ENCODE results near the gene SMIM35.

Gene SMIM35

DNA sequence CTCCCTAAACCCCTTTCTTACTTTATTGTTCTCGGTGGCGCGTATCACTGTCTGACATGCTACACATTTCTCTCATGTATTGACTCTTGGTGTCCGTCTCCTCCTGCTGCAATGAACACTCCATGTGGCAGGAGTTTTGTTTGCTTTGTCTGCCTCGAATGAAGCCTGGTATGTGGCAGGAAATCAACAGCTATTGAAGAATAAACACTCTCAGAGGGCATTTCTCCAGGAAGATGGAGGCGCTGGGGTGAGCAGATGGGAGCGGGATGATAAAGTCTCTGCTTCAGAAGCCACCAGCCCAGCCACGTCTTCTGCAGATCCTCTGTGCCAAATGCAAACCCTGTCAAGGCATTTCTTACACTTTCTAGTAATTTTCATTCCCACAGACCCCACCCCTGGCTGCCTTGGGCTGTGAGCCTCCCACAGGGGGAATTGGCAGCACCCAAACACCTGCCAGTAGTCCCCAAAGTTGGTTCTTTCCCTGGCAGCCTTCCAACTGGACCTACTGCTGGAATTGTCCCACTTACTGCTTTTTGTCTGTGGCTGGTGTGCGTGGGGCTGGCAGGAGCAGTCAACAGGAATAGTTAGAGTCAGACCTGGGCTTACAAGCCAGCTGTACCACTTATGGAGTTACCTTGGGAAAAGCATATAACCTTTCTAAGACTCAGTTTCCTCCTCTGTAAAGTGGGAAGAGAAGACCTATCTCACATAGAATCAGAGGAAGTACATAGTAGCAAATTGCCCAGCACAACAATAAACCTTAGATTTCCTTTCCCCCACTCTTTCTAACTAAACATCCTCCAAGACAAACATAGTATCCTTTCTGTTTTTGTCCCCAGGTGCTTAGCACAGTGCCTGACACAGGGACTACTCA lies 113.9 kb downstream of the SMIM35 start:
- no peaks in the 10 kb centered on the region for H3K4me1 ChIP-seq (ENCODE audit: control insufficient read depth, insufficient read depth, low read length)
- POLR2A ChIA-PET, result no interaction called here
- TF ChIP-seq, protein P1, sequence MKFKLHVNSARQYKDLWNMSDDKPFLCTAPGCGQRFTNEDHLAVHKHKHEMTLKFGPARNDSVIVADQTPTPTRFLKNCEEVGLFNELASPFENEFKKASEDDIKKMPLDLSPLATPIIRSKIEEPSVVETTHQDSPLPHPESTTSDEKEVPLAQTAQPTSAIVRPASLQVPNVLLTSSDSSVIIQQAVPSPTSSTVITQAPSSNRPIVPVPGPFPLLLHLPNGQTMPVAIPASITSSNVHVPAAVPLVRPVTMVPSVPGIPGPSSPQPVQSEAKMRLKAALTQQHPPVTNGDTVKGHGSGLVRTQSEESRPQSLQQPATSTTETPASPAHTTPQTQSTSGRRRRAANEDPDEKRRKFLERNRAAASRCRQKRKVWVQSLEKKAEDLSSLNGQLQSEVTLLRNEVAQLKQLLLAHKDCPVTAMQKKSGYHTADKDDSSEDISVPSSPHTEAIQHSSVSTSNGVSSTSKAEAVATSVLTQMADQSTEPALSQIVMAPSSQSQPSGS (tag by site-specific recombination; IDR thresholded peaks at IDR 0.05; ENCODE audit: low read depth), result no peak
- TF ChIP-seq, protein P2, sequence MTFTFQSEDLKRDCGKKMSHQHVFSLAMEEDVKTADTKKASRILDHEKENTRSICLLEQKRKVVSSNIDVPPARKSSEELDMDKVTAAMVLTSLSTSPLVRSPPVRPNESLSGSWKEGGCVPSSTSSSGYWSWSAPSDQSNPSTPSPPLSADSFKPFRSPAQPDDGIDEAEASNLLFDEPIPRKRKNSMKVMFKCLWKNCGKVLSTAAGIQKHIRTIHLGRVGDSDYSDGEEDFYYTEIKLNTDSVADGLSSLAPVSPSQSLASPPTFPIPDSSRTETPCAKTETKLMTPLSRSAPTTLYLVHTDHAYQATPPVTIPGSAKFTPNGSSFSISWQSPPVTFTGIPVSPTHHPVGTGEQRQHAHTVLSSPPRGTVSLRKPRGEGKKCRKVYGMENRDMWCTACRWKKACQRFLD (tag by site-specific recombination; IDR thresholded peaks at IDR 0.05), result no peak
- TF ChIP-seq HOXC10 (CRISPR knock-in tag; IDR thresholded peaks at IDR 0.05), result no peak
- no peak for TF ChIP-seq ZNF214 (tag by site-specific recombination; IDR thresholded peaks at IDR 0.05; ENCODE audit: borderline replicate concordance)
- no peak for TF ChIP-seq ZNF830 (tag by site-specific recombination; IDR thresholded peaks at IDR 0.05; ENCODE audit: low read depth)
- no peak for TF ChIP-seq ZNF560 (tag by site-specific recombination; IDR thresholded peaks at IDR 0.05; ENCODE audit: borderline replicate concordance)
- no peak for TF ChIP-seq ZNF433 (tag by site-specific recombination; IDR thresholded peaks at IDR 0.05; ENCODE audit: low read depth)
- TF ChIP-seq ZNF660 (tag by site-specific recombination; IDR thresholded peaks at IDR 0.05), result no peak
- TF ChIP-seq ZNF548 (tag by site-specific recombination; IDR thresholded peaks at IDR 0.05), result no peak
- TF ChIP-seq TCF7L2 (IDR thresholded peaks at IDR 0.05; ENCODE audit: borderline replicate concordance, low read depth, low read length), result no peak
- no peak for TF ChIP-seq ZNF777 (tag by site-specific recombination; IDR thresholded peaks at IDR 0.05; ENCODE audit: borderline replicate concordance)
- TF ChIP-seq ZNF76 (tag by site-specific recombination; IDR thresholded peaks at IDR 0.05; ENCODE audit: borderline replicate concordance, low read depth), result no peak
- no peak for TF ChIP-seq ZFP69B (tag by site-specific recombination; IDR thresholded peaks at IDR 0.05)
- TF ChIP-seq ZNF626 (tag by site-specific recombination; IDR thresholded peaks at IDR 0.05), result no peak
- no peak for TF ChIP-seq ZBTB8A (tag by site-specific recombination; IDR thresholded peaks at IDR 0.05)
- no peak for TF ChIP-seq ZNF792 (tag by site-specific recombination; IDR thresholded peaks at IDR 0.05)
- TF ChIP-seq ZNF37A (tag by site-specific recombination; IDR thresholded peaks at IDR 0.05), result no peak
- no peaks in the 10 kb centered on the region for H3K36me3 ChIP-seq (ENCODE audit: control insufficient read depth in 2 of 2, insufficient read depth in 1 of 2, low read length in 2 of 2)
- H3K27ac ChIP-seq (ENCODE audit: extremely low read depth, low read depth, low read length), result no peak overlapping the region
- no peaks in the 10 kb centered on the region for H3K9me3 ChIP-seq (ENCODE audit: control insufficient read depth, insufficient read depth, low read depth, low read length)
- CTCF ChIA-PET, result interaction anchor here (0.7 to 1.2 kb wide), 3 partner anchors 26 to 164 kb away, joined by 3 to 4 read pairs (median 3); no protein-coding TSS in a partner anchor
- no peak overlapping the region for H3K4me3 ChIP-seq (ENCODE audit: low read depth, low read length)

DNA sequence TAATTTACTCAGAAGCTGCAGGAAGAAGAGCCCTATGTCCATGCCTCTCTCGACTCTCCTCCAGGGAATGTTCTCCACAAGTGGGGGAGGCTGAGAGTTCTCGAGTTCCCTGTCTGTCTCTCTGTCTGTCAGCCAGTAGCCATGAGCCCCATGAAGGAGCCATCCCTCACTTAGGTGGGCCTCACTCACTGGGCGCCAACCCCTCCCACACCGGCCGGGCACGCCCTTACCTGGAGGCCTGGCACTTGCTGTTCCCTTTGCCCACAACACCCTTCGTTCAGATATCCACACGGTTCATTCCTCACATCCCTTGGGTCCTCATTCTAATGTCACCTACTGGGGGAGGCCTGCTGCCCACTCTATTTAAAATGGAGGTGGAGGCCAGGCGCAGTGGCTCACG lies 114.7 kb downstream of the SMIM35 start:
- ChIA-PET CTCF (no interaction called here), POLR2A (no interaction called here)
- no peak for TF ChIP-seq ZFHX2 (tag by site-specific recombination; conservative IDR thresholded peaks at IDR 0.05)
- TF ChIP-seq ZNF776 (tag by site-specific recombination; IDR thresholded peaks at IDR 0.05; ENCODE audit: borderline replicate concordance), result no peak
- TF ChIP-seq ZNF292 (tag by site-specific recombination; IDR thresholded peaks at IDR 0.05; ENCODE audit: borderline replicate concordance, low read depth), result no peak
- TF ChIP-seq HOXA7 (CRISPR knock-in tag; IDR thresholded peaks at IDR 0.05; ENCODE audit: borderline replicate concordance), result no peak
- no peak for TF ChIP-seq ZNF510 (tag by site-specific recombination; IDR thresholded peaks at IDR 0.05; ENCODE audit: insufficient replicate concordance)
- TF ChIP-seq, protein P3, sequence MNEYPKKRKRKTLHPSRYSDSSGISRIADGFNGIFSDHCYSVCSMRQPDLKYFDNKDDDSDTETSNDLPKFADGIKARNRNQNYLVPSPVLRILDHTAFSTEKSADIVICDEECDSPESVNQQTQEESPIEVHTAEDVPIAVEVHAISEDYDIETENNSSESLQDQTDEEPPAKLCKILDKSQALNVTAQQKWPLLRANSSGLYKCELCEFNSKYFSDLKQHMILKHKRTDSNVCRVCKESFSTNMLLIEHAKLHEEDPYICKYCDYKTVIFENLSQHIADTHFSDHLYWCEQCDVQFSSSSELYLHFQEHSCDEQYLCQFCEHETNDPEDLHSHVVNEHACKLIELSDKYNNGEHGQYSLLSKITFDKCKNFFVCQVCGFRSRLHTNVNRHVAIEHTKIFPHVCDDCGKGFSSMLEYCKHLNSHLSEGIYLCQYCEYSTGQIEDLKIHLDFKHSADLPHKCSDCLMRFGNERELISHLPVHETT (tag by site-specific recombination; IDR thresholded peaks at IDR 0.05), result no peak
- TF ChIP-seq WT1 (tag by site-specific recombination; IDR thresholded peaks at IDR 0.05), result no peak
- no peak for TF ChIP-seq ZNF16 (tag by site-specific recombination; IDR thresholded peaks at IDR 0.05; ENCODE audit: low read depth)
- TF ChIP-seq, protein P4, sequence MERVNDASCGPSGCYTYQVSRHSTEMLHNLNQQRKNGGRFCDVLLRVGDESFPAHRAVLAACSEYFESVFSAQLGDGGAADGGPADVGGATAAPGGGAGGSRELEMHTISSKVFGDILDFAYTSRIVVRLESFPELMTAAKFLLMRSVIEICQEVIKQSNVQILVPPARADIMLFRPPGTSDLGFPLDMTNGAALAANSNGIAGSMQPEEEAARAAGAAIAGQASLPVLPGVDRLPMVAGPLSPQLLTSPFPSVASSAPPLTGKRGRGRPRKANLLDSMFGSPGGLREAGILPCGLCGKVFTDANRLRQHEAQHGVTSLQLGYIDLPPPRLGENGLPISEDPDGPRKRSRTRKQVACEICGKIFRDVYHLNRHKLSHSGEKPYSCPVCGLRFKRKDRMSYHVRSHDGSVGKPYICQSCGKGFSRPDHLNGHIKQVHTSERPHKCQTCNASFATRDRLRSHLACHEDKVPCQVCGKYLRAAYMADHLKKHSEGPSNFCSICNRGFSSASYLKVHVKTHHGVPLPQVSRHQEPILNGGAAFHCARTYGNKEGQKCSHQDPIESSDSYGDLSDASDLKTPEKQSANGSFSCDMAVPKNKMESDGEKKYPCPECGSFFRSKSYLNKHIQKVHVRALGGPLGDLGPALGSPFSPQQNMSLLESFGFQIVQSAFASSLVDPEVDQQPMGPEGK (tag by site-specific recombination; IDR thresholded peaks at IDR 0.05), result no peak
- no peak for TF ChIP-seq ZBTB21 (tag by site-specific recombination; IDR thresholded peaks at IDR 0.05)
- TF ChIP-seq, protein P5, sequence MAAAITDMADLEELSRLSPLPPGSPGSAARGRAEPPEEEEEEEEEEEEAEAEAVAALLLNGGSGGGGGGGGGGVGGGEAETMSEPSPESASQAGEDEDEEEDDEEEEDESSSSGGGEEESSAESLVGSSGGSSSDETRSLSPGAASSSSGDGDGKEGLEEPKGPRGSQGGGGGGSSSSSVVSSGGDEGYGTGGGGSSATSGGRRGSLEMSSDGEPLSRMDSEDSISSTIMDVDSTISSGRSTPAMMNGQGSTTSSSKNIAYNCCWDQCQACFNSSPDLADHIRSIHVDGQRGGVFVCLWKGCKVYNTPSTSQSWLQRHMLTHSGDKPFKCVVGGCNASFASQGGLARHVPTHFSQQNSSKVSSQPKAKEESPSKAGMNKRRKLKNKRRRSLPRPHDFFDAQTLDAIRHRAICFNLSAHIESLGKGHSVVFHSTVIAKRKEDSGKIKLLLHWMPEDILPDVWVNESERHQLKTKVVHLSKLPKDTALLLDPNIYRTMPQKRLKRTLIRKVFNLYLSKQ (tag by site-specific recombination; IDR thresholded peaks at IDR 0.05; ENCODE audit: borderline replicate concordance), result no peak
- no peak for TF ChIP-seq ZNF37A (tag by site-specific recombination; IDR thresholded peaks at IDR 0.05)

More for the DNA sequence above, 114.7 kb downstream of the SMIM35 start:
- no peak overlapping the region for H3K4me3 ChIP-seq (ENCODE audit: low read depth, low read length)
- H3K4me1 ChIP-seq (ENCODE audit: control insufficient read depth, insufficient read depth, low read length), result no peaks in the 10 kb centered on the region
- no peak overlapping the region for H3K27ac ChIP-seq (ENCODE audit: extremely low read depth, low read depth, low read length)
- H3K9me3 ChIP-seq (ENCODE audit: control insufficient read depth, insufficient read depth, low read depth, low read length), result no peaks in the 10 kb centered on the region
- H3K36me3 ChIP-seq (ENCODE audit: control insufficient read depth in 2 of 2, insufficient read depth in 1 of 2, low read length in 2 of 2), result no peaks in the 10 kb centered on the region
